CD4-positive, CD25-positive, alpha-beta regulatory T cell (primary cell): Measurements from ENCODE around the gene MAP3K5. TPM values are rescaled to one million over a fixed set of nuclear protein-coding genes. Genes with fewer than 3 reads are reported as not detected.

Source experiments
- ATAC-seq, 2 donors: fragments of 150-1000 bp; cut with Tn5 transposase; one replicate each; pipeline ENCODE4 v1.10.0; 2021; ENCODE audit warnings: low read depth in 2 of 2, moderate number of reproducible peaks in 2 of 2, moderate library complexity in 1 of 2
- DNase-seq, 3 donors: peaks; one replicate each; pipeline versions ENCODE4 v3.0.0 to v3.0.0-alpha.2; 2012 to 2022; ENCODE audit warnings: mixed read lengths in 1 of 3
- H3K27ac ChIP-seq: one replicate; pipeline ENCODE4 v1.7.0; 2013; ENCODE audit warnings: mild to moderate bottlenecking, low read length; ENCODE audit not compliant: insufficient read depth, poor library complexity, severe bottlenecking
- H3K27me3 ChIP-seq: one replicate; pipeline ENCODE4 v1.7.0; 2013; ENCODE audit warnings: low read length; ENCODE audit not compliant: control insufficient read depth, insufficient read depth
- H3K36me3 ChIP-seq: one replicate; pipeline ENCODE4 v1.7.0; 2013; ENCODE audit warnings: mild to moderate bottlenecking, low read length, moderate library complexity; ENCODE audit not compliant: control insufficient read depth, insufficient read depth
- H3K4me1 ChIP-seq: 2 replicates; pipeline ENCODE4 v1.7.0; 2013; ENCODE audit warnings: mild to moderate bottlenecking, low read length; ENCODE audit not compliant: insufficient read depth, control insufficient read depth, poor library complexity, severe bottlenecking
- H3K4me3 ChIP-seq: one replicate; pipeline ENCODE4 v1.7.0; 2013; ENCODE audit warnings: low read depth, mild to moderate bottlenecking, low read length, moderate library complexity
- H3K9me3 ChIP-seq, 2 experiments: 1 replicate in 1 of 2; 2 replicates in 1 of 2; pipeline ENCODE4 v1.7.0; 2013; ENCODE audit warnings: low read length in 2 of 2, mild to moderate bottlenecking in 1 of 2, moderate library complexity in 1 of 2; ENCODE audit not compliant: control insufficient read depth in 2 of 2
- H3K27ac Mint-ChIP-seq, 3 donors: one replicate each; pipeline ENCODE4 v1.8.0; 2020 to 2022; ENCODE audit warnings: mild to moderate bottlenecking in 3 of 3, mixed read lengths in 3 of 3, moderate library complexity in 2 of 3
- H3K27me3 Mint-ChIP-seq: one replicate; pipeline ENCODE4 v1.8.0; 2022; ENCODE audit warnings: mild to moderate bottlenecking, mixed read lengths
- H3K36me3 Mint-ChIP-seq: one replicate; pipeline ENCODE4 v1.8.0; 2020; ENCODE audit warnings: mixed read lengths
- H3K4me1 Mint-ChIP-seq, 4 donors: one replicate each; pipeline ENCODE4 v1.8.0; 2020 to 2022; ENCODE audit warnings: mixed read lengths in 4 of 4, mild to moderate bottlenecking in 1 of 4
- H3K4me3 Mint-ChIP-seq, 4 donors: one replicate each; pipeline ENCODE4 v1.8.0; 2020 to 2022; ENCODE audit warnings: mild to moderate bottlenecking in 4 of 4, mixed read lengths in 4 of 4, moderate library complexity in 3 of 4
- H3K9me3 Mint-ChIP-seq, 7 donors: one replicate each; pipeline ENCODE4 v1.8.0; 2020 to 2022; ENCODE audit warnings: mixed read lengths in 7 of 7, mild to moderate bottlenecking in 3 of 7, moderate library complexity in 2 of 7
- polyA plus RNA-seq, 4 donors: library from polyadenylated mRNA; unstranded; fragments of 300-500 nt; fragmentation: Illumina TruSeq; gene quantifications; one replicate each; pipeline ENCODE4 v1.2.3, GENCODE V29; 2021
- total RNA-seq: library from RNA; stranded (reverse); gene quantifications from one replicate; pipeline ENCODE4 v1.2.3, GENCODE V29; 2022

MAP3K5 gene
- total and polyA plus RNA-seq, 5 donors from 2014 or later: 14.4 to 44.0 (median 20.5) TPM

DNA sequence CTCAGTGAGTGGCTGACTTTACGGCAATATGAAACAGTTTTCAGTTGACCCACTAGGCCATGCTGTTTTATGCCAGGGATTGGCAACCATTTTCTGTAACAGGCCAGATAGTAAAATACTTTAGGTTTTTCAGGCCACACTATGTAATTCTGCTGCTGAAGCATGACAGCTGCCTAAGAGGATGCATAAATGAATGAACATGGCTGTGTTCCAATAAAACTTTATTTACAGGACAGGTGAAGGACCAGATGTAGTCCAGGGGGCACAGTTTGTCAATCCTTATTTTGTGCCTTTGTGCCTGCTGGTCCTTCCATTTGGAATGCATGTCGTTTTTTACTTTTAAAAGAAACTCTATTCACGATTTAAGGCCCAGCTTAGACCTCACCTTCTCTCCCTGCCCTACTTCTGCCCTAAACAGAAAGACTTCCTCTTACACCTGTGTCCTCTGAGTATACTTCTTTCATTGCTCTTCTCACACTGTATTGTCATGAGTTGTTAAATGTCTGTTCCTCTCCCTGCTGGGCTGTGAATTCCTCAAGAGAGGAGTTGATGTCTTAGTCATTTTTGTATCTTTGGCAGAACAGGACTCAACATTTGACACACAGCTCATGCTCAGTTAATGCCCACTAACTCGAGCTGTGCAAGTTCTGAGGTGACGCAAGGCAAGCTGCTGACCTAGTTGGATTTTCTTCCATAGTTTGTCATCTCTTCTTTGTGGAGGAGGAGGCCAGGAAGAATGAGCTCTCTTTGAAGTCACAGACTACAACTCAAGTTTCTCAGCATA, 152.0 kb downstream of the MAP3K5 start:
- H3K4me3 Mint-ChIP-seq: no peak overlapping the region
- H3K4me3 ChIP-seq: no peak overlapping the region
- peaks cover 36% of the 10 kb centered on the region for H3K36me3 Mint-ChIP-seq
- H3K27ac ChIP-seq: no peak overlapping the region
- no peaks in the 10 kb centered on the region for H3K4me1 ChIP-seq
- H3K9me3 ChIP-seq: no peaks in the 10 kb centered on the region
- H3K27me3 ChIP-seq: no peaks in the 10 kb centered on the region
- H3K4me1 Mint-ChIP-seq: peaks cover 1 to 10% (median 6%) of the 10 kb centered on the region in 4 donors
- H3K9me3 Mint-ChIP-seq: no peaks in the 10 kb centered on the region
- DNase-seq (no peak), ATAC-seq (no peak)
- H3K27me3 Mint-ChIP-seq: no peaks in the 10 kb centered on the region
- peak overlapping the region in 2 of 3 donors; percentile 84 to 85 for H3K27ac Mint-ChIP-seq
- H3K36me3 ChIP-seq: peaks cover 55% of the 10 kb centered on the region

DNA sequence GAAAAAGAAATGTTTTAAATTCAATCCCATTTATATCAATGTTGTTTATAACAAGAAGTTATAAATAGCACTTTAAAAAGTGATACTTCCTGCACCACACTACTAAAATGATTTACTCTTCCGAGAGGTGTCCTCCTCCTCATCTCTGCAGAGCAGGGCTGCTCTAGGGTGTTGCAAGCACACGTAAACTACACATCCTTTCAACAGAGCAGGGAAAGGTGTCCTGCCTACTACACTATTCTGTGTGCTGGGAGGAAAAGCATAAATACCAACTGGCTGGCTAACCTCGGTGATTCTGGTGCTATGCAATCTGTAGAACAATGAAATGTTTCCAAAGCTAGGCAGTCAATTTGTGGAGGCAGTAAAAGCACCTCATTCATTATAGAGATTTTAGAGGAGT, 152.6 kb downstream of the MAP3K5 start:
- Histone ChIP-seq H3K36me3 (peaks cover 59% of the 10 kb centered on the region), H3K27ac (no peak overlapping the region), H3K4me3 (no peak overlapping the region), H3K4me1 (no peaks in the 10 kb centered on the region), H3K9me3 (no peaks in the 10 kb centered on the region), H3K27me3 (no peaks in the 10 kb centered on the region)
- Mint-ChIP-seq H3K4me1 (peaks cover 0 to 10% (median 6%) of the 10 kb centered on the region in 4 donors), H3K27ac (peak overlapping the region in 1 of 3 donors; percentile 60), H3K36me3 (peaks cover 42% of the 10 kb centered on the region), H3K9me3 (no peaks in the 10 kb centered on the region), H3K4me3 (no peak overlapping the region), H3K27me3 (no peaks in the 10 kb centered on the region)
- DNase-seq (no peak), ATAC-seq (no peak)

DNA sequence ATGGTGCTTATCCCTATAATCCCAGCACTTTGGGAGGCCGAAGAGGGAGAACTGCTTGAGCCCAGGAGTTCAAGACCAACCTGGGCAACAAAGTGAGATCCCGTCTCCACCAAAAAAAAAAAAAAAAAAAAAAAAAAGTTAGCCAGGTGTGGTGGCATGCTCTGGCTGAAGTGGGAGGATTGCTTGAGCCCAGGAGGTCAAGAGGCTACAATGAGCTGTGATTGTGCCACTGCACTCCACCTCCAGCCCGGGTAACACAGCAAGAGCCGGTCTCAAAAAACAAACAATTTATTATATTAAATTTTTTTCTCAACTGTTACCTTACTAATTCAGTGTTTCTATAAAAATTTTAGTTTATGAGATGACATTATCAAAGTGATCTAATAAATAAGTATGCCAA, 156.7 kb downstream of the MAP3K5 start:
- Mint-ChIP-seq H3K9me3 (peaks cover 0 to 1% (median 0%) of the 10 kb centered on the region in 7 donors), H3K4me1 (peaks cover 8 to 17% (median 9%) of the 10 kb centered on the region in 4 donors), H3K27me3 (no peaks in the 10 kb centered on the region), H3K27ac (no peak overlapping the region), H3K4me3 (no peak overlapping the region), H3K36me3 (peaks cover 67% of the 10 kb centered on the region)
- Histone ChIP-seq H3K27me3 (no peaks in the 10 kb centered on the region), H3K9me3 (no peaks in the 10 kb centered on the region), H3K36me3 (peaks cover 73% of the 10 kb centered on the region), H3K4me1 (no peaks in the 10 kb centered on the region), H3K27ac (no peak overlapping the region), H3K4me3 (no peak overlapping the region)
- ATAC-seq (no peak), DNase-seq (no peak)

DNA sequence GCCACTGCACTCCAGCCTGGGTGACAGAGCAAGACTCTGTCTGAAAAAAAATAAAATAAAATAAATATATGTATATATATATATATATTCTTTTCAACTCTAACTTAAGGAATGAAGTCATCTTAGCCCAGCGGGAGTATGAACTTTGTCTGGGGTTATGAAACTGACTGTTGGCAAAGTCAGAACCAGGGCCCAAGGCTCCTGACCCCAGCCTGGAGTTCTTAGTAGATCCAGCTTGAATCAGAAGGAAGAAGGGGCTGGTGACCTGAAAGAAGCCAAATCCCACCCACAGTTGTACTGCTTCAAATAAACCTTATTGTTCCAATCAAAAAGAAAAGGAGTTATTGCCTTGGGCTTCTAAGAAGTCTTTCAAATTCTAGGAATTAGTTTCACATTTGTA, 158.9 kb downstream of the MAP3K5 start:
- H3K27me3 Mint-ChIP-seq: no peaks in the 10 kb centered on the region
- H3K4me1 Mint-ChIP-seq: peaks cover 8 to 13% (median 10%) of the 10 kb centered on the region in 4 donors
- Histone ChIP-seq H3K36me3 (peaks cover 68% of the 10 kb centered on the region), H3K27ac (no peak overlapping the region), H3K4me1 (no peaks in the 10 kb centered on the region), H3K9me3 (no peaks in the 10 kb centered on the region), H3K27me3 (no peaks in the 10 kb centered on the region), H3K4me3 (no peak overlapping the region)
- peak overlapping the region in 1 of 3 donors; percentile 43 for H3K27ac Mint-ChIP-seq
- H3K4me3 Mint-ChIP-seq: no peak overlapping the region
- no peak for ATAC-seq
- peaks cover 0 to 1% (median 0%) of the 10 kb centered on the region in 7 donors for H3K9me3 Mint-ChIP-seq
- peak in 1 of 3 donors; percentile 71 for DNase-seq
- peaks cover 59% of the 10 kb centered on the region for H3K36me3 Mint-ChIP-seq

DNA sequence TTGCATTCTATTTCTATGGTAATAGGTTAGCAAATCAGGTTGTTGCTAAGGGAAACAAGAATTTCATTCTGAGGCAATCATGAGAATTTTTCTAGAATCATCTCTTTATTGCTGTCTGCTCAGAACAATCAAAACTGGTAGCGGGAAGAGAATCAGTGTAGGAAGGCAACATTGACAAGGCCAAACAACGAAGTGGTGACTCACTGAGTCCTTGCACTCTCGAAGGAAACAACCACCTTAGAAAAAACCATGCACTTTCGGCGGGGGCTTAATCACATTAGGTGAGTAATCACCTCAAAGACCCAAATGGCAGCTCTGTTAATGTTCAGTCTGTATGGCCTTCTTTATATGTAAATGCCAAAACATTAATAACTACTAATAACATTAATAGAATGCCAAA, 163.3 kb downstream of the MAP3K5 start:
- peak overlapping the region in 1 of 3 donors; percentile 28 for H3K27ac Mint-ChIP-seq
- ATAC-seq (no peak), DNase-seq (peak in 1 of 3 donors; percentile 20)
- Histone ChIP-seq H3K4me3 (no peak overlapping the region), H3K4me1 (no peaks in the 10 kb centered on the region), H3K36me3 (peaks cover 51% of the 10 kb centered on the region), H3K27me3 (no peaks in the 10 kb centered on the region), H3K9me3 (no peaks in the 10 kb centered on the region), H3K27ac (no peak overlapping the region)
- H3K27me3 Mint-ChIP-seq: no peaks in the 10 kb centered on the region
- peaks cover 49% of the 10 kb centered on the region for H3K36me3 Mint-ChIP-seq
- peaks cover 6 to 16% (median 12%) of the 10 kb centered on the region in 4 donors for H3K4me1 Mint-ChIP-seq
- H3K4me3 Mint-ChIP-seq: no peak overlapping the region
- H3K9me3 Mint-ChIP-seq: peaks cover 0 to 1% (median 0%) of the 10 kb centered on the region in 7 donors

DNA sequence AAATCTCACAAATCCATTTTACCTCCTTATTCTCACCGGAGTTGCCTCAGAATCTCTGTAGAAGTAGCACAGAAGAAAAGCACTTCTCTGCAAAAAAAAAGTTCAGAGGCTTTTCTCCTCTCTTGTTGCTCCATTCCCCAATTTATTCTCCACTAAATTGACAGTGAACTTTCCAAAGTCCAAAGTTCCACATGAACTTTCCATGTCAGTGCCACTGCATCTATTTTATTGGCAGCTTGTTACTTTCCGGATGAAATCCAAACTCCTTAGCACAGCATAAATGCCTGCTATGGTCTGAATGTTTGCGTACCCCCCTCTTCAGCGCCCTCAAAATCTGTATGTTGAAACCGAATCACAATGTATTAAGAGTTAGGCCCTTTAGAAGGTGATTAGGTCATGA, 165.1 kb downstream of the MAP3K5 start:
- Mint-ChIP-seq H3K4me1 (peaks cover 4 to 9% (median 7%) of the 10 kb centered on the region in 4 donors), H3K9me3 (no peaks in the 10 kb centered on the region), H3K36me3 (peaks cover 53% of the 10 kb centered on the region), H3K27me3 (no peaks in the 10 kb centered on the region), H3K4me3 (no peak overlapping the region), H3K27ac (no peak overlapping the region)
- Histone ChIP-seq H3K36me3 (peaks cover 54% of the 10 kb centered on the region), H3K4me3 (no peak overlapping the region), H3K27ac (no peak overlapping the region), H3K27me3 (no peaks in the 10 kb centered on the region), H3K4me1 (no peaks in the 10 kb centered on the region), H3K9me3 (no peaks in the 10 kb centered on the region)
- ATAC-seq: no peak
- DNase-seq: no peak

DNA sequence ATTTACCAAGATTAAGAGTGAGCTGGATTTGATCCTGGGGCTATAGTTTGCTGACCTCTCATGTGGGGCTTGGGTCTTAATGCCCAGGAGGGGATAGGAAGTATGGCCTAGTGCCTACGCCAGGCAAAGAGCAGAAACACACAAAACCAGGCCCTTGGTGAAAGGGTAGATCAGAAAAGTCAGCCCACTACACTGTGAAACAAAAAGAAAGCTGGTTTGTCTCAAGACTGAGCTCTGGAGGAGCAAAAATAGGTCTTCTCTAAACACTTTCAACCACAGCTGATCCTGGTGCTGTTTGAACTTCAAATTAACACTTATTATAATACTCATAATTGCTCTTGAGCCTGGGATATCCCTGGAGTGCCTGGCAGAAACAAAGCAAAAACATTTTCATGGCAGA, 167.0 kb downstream of the MAP3K5 start:
- H3K4me3 Mint-ChIP-seq: no peak overlapping the region
- H3K27me3 ChIP-seq: no peaks in the 10 kb centered on the region
- H3K9me3 ChIP-seq: no peaks in the 10 kb centered on the region
- ATAC-seq: no peak
- peaks cover 56% of the 10 kb centered on the region for H3K36me3 ChIP-seq
- H3K36me3 Mint-ChIP-seq: peaks cover 48% of the 10 kb centered on the region
- no peak overlapping the region for H3K27ac ChIP-seq
- no peak overlapping the region for H3K4me3 ChIP-seq
- H3K27me3 Mint-ChIP-seq: no peaks in the 10 kb centered on the region
- H3K4me1 ChIP-seq: no peaks in the 10 kb centered on the region
- no peaks in the 10 kb centered on the region for H3K9me3 Mint-ChIP-seq
- no peak overlapping the region for H3K27ac Mint-ChIP-seq
- DNase-seq: no peak
- H3K4me1 Mint-ChIP-seq: peaks cover 2 to 7% (median 5%) of the 10 kb centered on the region in 4 donors

DNA sequence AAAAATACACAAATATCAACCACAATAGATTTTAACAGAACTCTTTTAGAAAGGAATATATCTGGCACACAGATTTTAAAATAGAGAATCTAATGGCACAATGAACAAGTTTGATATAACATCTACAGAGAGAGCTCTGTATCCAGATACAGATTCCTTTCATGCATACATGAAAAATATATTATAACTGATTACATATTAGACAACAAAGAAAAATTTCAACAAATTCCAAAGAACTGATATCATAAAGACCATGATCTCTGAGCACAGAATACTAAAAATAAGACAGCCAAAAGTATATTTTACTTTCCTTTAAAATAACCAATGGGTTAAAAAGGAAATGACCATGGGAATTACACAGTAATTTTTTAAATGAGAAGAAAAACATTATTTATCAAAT, 167.9 kb downstream of the MAP3K5 start:
- Mint-ChIP-seq H3K4me1 (peaks cover 3 to 7% (median 5%) of the 10 kb centered on the region in 4 donors), H3K27ac (no peak overlapping the region), H3K36me3 (peaks cover 48% of the 10 kb centered on the region), H3K9me3 (no peaks in the 10 kb centered on the region), H3K27me3 (no peaks in the 10 kb centered on the region), H3K4me3 (no peak overlapping the region)
- Histone ChIP-seq H3K27ac (no peak overlapping the region), H3K36me3 (peaks cover 58% of the 10 kb centered on the region), H3K4me3 (no peak overlapping the region), H3K9me3 (no peaks in the 10 kb centered on the region), H3K27me3 (no peaks in the 10 kb centered on the region), H3K4me1 (no peaks in the 10 kb centered on the region)
- no peak for ATAC-seq
- no peak for DNase-seq
